PC-9 (cell line): ENCODE data around the gene ERC2.

Experiments
- EZH2 ChIP-seq: fragments of 200-600 bp; sonication (generic); IDR thresholded peaks from 2 replicates; pipeline ENCODE4 v1.8.0; 2017; ENCODE audit warnings: antibody characterized with exemption, low read depth
- TF ChIP-seq, protein P1 (sequence below): fragments of 200-600 bp; sonication (generic); conservative IDR thresholded peaks from 2 replicates; pipeline ENCODE4 v1.6.1; 2017; ENCODE audit warnings: mixed run types, antibody characterized with exemption, mild to moderate bottlenecking, moderate library complexity

DNA sequence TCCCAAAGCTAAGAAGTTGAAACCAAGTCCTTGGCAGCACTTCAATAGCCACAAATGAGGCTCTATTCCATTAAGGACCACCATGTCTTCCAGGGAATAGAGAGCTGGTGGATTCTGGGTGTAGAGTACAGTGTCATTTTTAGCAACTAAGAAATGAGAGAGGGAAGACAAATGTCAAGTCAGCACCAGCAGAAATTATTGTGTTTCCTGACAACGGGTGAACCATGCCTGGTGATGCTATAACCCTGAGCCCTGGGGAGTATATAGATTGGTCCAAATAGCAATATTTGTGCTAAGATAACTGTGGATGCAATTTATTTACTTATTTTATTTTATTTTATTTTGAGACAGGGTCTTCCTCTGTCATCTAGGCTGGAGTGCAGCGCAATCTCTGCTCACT, 675.5 kb downstream of the ERC2 start:
- TF ChIP-seq, protein P1, sequence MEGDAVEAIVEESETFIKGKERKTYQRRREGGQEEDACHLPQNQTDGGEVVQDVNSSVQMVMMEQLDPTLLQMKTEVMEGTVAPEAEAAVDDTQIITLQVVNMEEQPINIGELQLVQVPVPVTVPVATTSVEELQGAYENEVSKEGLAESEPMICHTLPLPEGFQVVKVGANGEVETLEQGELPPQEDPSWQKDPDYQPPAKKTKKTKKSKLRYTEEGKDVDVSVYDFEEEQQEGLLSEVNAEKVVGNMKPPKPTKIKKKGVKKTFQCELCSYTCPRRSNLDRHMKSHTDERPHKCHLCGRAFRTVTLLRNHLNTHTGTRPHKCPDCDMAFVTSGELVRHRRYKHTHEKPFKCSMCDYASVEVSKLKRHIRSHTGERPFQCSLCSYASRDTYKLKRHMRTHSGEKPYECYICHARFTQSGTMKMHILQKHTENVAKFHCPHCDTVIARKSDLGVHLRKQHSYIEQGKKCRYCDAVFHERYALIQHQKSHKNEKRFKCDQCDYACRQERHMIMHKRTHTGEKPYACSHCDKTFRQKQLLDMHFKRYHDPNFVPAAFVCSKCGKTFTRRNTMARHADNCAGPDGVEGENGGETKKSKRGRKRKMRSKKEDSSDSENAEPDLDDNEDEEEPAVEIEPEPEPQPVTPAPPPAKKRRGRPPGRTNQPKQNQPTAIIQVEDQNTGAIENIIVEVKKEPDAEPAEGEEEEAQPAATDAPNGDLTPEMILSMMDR = no peak
- no peak for TF ChIP-seq EZH2
